CD14-positive monocyte (primary cell): ENCODE data around the gene SEMA7A. TPM values are rescaled to one million over a fixed set of nuclear protein-coding genes. Genes with fewer than 3 reads are reported as not detected.

ENCODE experiments used
- DNase-seq, 3 donors: peaks; one replicate each; pipeline ENCODE4 v3.0.0-alpha.2; 2011 to 2022
- H2AFZ ChIP-seq: 2 replicates; pipeline ENCODE4 v1.6.0; 2012; ENCODE audit warnings: mild to moderate bottlenecking, low read depth, low read length, inconsistent platforms; ENCODE audit not compliant: insufficient read depth, poor library complexity, severe bottlenecking
- H3K27ac ChIP-seq, 2 donors: 1 replicate in 1 of 2; 2 replicates in 1 of 2; pipeline ENCODE4 v1.5.1; 2012 to 2013; ENCODE audit warnings: low read length in 2 of 2, control low read depth in 1 of 2, inconsistent platforms in 1 of 2, low read depth in 1 of 2, mild to moderate bottlenecking in 1 of 2
- H3K27me3 ChIP-seq, 2 donors: one replicate each; pipeline versions ENCODE4 v1.6.0 to v1.6.1; 2011 to 2013; ENCODE audit warnings: low read length in 2 of 2; ENCODE audit not compliant: control insufficient read depth in 2 of 2, insufficient read depth in 2 of 2
- H3K36me3 ChIP-seq, 2 donors: replicated peaks in 1 of 2; 1 replicate in 1 of 2; 2 replicates in 1 of 2; pipeline versions ENCODE4 v1.5.1 to v1.6.1; 2012 to 2013; ENCODE audit warnings: low read length in 2 of 2, control low read depth in 1 of 2, inconsistent platforms in 1 of 2, mild to moderate bottlenecking in 1 of 2; ENCODE audit not compliant: insufficient read depth in 2 of 2, control insufficient read depth in 1 of 2
- H3K4me1 ChIP-seq, 2 donors: 1 replicate in 1 of 2; 2 replicates in 1 of 2; pipeline versions ENCODE4 v1.5.1 to v1.6.1; 2012 to 2013; ENCODE audit warnings: low read length in 2 of 2, control low read depth in 1 of 2, inconsistent platforms in 1 of 2, mild to moderate bottlenecking in 1 of 2, moderate library complexity in 1 of 2; ENCODE audit not compliant: insufficient read depth in 2 of 2, control insufficient read depth in 1 of 2
- H3K4me2 ChIP-seq: replicated peaks from 2 replicates; pipeline ENCODE3; 2012; ENCODE audit warnings: low read length, moderate library complexity, mild to moderate bottlenecking; ENCODE audit not compliant: poor library complexity, severe bottlenecking; ENCODE audit errors: extremely low read depth
- H3K4me3 ChIP-seq, 3 experiments: fragments of 200-600 bp in 1 of 3; sonication (generic) in 1 of 3; replicated peaks in 1 of 3; 1 replicate in 2 of 3; 2 replicates in 1 of 3; pipeline ENCODE4 v1.5.1; 2011 to 2013; ENCODE audit warnings: low read length in 3 of 3, mild to moderate bottlenecking in 3 of 3, control low read depth in 2 of 3, low read depth in 2 of 3, inconsistent platforms in 1 of 3, moderate library complexity in 1 of 3
- H3K79me2 ChIP-seq: 2 replicates; pipeline ENCODE4 v1.6.0; 2012; ENCODE audit warnings: mild to moderate bottlenecking, control low read depth, inconsistent platforms, low read length, moderate library complexity; ENCODE audit not compliant: insufficient read depth
- H3K9ac ChIP-seq: 2 replicates; pipeline ENCODE4 v1.6.0; 2017; ENCODE audit warnings: low read length, mild to moderate bottlenecking; ENCODE audit not compliant: insufficient read depth, poor library complexity, severe bottlenecking
- H3K9me3 ChIP-seq, 2 donors: replicated peaks in 1 of 2; 1 replicate in 1 of 2; 2 replicates in 1 of 2; pipeline versions ENCODE4 v1.5.1 to v1.6.1; 2012 to 2013; ENCODE audit warnings: low read length in 2 of 2, control low read depth in 1 of 2; ENCODE audit not compliant: control insufficient read depth in 1 of 2, insufficient read depth in 1 of 2
- H4K20me1 ChIP-seq: 2 replicates; pipeline ENCODE4 v1.6.0; 2012; ENCODE audit warnings: mild to moderate bottlenecking, low read length, control low read depth, moderate library complexity; ENCODE audit not compliant: insufficient read depth
- H3K27ac Mint-ChIP-seq, 7 donors: one replicate each; pipeline ENCODE4 v1.8.0; 2020; ENCODE audit warnings: mild to moderate bottlenecking in 7 of 7, mixed read lengths in 7 of 7, moderate library complexity in 6 of 7, inconsistent platforms in 2 of 7
- H3K27me3 Mint-ChIP-seq, 3 donors: one replicate each; pipeline ENCODE4 v1.8.0; 2021 to 2022; ENCODE audit warnings: low read depth in 3 of 3, mild to moderate bottlenecking in 3 of 3, mixed read lengths in 3 of 3, moderate library complexity in 3 of 3, inconsistent platforms in 1 of 3
- H3K36me3 Mint-ChIP-seq, 2 donors: one replicate each; pipeline ENCODE4 v1.8.0; 2020; ENCODE audit warnings: mixed read lengths in 2 of 2, inconsistent platforms in 1 of 2, mild to moderate bottlenecking in 1 of 2
- H3K4me1 Mint-ChIP-seq: one replicate; pipeline ENCODE4 v1.8.0; 2020; ENCODE audit warnings: mild to moderate bottlenecking, mixed read lengths
- H3K4me3 Mint-ChIP-seq, 2 donors: one replicate each; pipeline ENCODE4 v1.8.0; 2020; ENCODE audit warnings: mild to moderate bottlenecking in 2 of 2, mixed read lengths in 2 of 2, moderate library complexity in 1 of 2
- H3K9me3 Mint-ChIP-seq, 7 donors: one replicate each; pipeline ENCODE4 v1.8.0; 2020 to 2022; ENCODE audit warnings: mixed read lengths in 7 of 7, mild to moderate bottlenecking in 6 of 7, moderate library complexity in 6 of 7, inconsistent platforms in 2 of 7
- CTCF ChIP-seq: fragments of 200-600 bp; IDR thresholded peaks from one replicate; pipeline ENCODE4 v1.8.0; 2022; ENCODE audit warnings: antibody characterized with exemption, mild to moderate bottlenecking
- WGBS: methylation state at CpG from one replicate; pipeline ENCODE4 v1.1.5; 2013; ENCODE audit warnings: missing lambda C conversion rate; ENCODE audit not compliant: insufficient coverage; 5-methylcytosine and 5-hydroxymethylcytosine counted together
- intact Hi-C, 2 donors: fragments of 100-400 bp; cut with micrococcal nuclease; formaldehyde crosslinking; loops; one replicate each; pipeline versions ENCODE4 v1.15.0 to v1.15.1; 2023
- polyA plus RNA-seq, 3 donors: library from polyadenylated mRNA; depleted of rRNA in 1 of 3; unstranded in 2 of 3; stranded (reverse) in 1 of 3; fragments of 300-500 nt in 2 of 3; fragments of >200 nt in 1 of 3; fragmentation: Illumina TruSeq in 2 of 3; gene quantifications; 1 replicate in 2 of 3; 2 replicates in 1 of 3; pipeline ENCODE4 v1.2.3, GENCODE V29; 2012 to 2021

Gene SEMA7A
- polyA plus RNA-seq, 3 donors = 0.04 to 4.8 (median 0.15) TPM

- Histone ChIP-seq H2AFZ (no peak overlapping the region), H3K79me2 (no peaks in the 10 kb centered on the region), H3K9me3 (no peaks in the 10 kb centered on the region), H3K36me3 (peaks cover 14 to 23% of the 10 kb centered on the region in 2 donors), H3K4me2 (no peak overlapping the region), H3K27ac (no peak overlapping the region), H4K20me1 (no peaks in the 10 kb centered on the region), H3K27me3 (no peaks in the 10 kb centered on the region), H3K4me1 (no peaks in the 10 kb centered on the region), H3K9ac (no peak overlapping the region), H3K4me3 (no peak overlapping the region)
- H3K4me1 Mint-ChIP-seq = no peaks in the 10 kb centered on the region
- WGBS = 100% methylated on average over 3 of the region's 6 CpGs
- no peaks in the 10 kb centered on the region for H3K9me3 Mint-ChIP-seq
- no peak overlapping the region for H3K4me3 Mint-ChIP-seq
- H3K27me3 Mint-ChIP-seq = peaks cover 2 to 8% (median 5%) of the 10 kb centered on the region in 3 donors
- no peak for DNase-seq
- intact Hi-C loops = no loop called here
- no peak overlapping the region for H3K27ac Mint-ChIP-seq
- H3K36me3 Mint-ChIP-seq = peaks cover 23 to 24% of the 10 kb centered on the region in 2 donors
- TF ChIP-seq CTCF = no peak
Observed at GRCh38 chr15:74441248-74441941, 7.6 kb upstream of the SEMA7A start.

- H3K4me1 ChIP-seq = peaks cover 7 to 9% of the 10 kb centered on the region in 2 donors
- Mint-ChIP-seq H3K27me3 (peaks cover 2 to 15% (median 8%) of the 10 kb centered on the region in 3 donors), H3K9me3 (no peaks in the 10 kb centered on the region), H3K27ac (no peak overlapping the region), H3K36me3 (peaks cover 0 to 2% of the 10 kb centered on the region in 2 donors), H3K4me3 (no peak overlapping the region), H3K4me1 (peaks cover 10% of the 10 kb centered on the region)
- WGBS = 0% methylated on average over 1 of the region's 2 CpGs
- no peaks in the 10 kb centered on the region for H3K9me3 ChIP-seq
- H3K4me3 ChIP-seq = no peak overlapping the region
- H3K36me3 ChIP-seq = no peaks in the 10 kb centered on the region
- H2AFZ ChIP-seq = no peak overlapping the region
- no peak overlapping the region for H3K9ac ChIP-seq
- TF ChIP-seq CTCF = peak; percentile 85
- H3K79me2 ChIP-seq = no peaks in the 10 kb centered on the region
- no peaks in the 10 kb centered on the region for H4K20me1 ChIP-seq
- no peaks in the 10 kb centered on the region for H3K27me3 ChIP-seq
- no peak overlapping the region for H3K27ac ChIP-seq
- peak; percentile 53 to 69 (median 65) for DNase-seq
- intact Hi-C loops = loop anchor here (1.0 to 2.0 kb wide), 3 partner anchors 56 to 64 kb away; no protein-coding TSS in a partner anchor
- no peak overlapping the region for H3K4me2 ChIP-seq
Observed at GRCh38 chr15:74438721-74439316, 5.1 kb upstream of the SEMA7A start.
